Nephron progenitor cell (in vitro differentiated cells): Measurements from ENCODE around the gene CAMK1D.
"Not testable (repeated sequence)": the region's sequence is repeated elsewhere in the genome, so short reads cannot be mapped to it uniquely, and the experiment has no call there.

Experiments
- DNase-seq: peaks from one replicate; pipeline ENCODE4 v3.0.0; 2021
- H3K27ac Mint-ChIP-seq: 2 replicates; pipeline ENCODE4 v1.8.0; 2021; ENCODE audit warnings: mild to moderate bottlenecking, moderate library complexity, mixed read lengths
- H3K27me3 Mint-ChIP-seq: 2 replicates; pipeline ENCODE4 v1.8.0; 2021; ENCODE audit warnings: mild to moderate bottlenecking, low read depth, mixed read lengths; ENCODE audit not compliant: poor library complexity
- H3K36me3 Mint-ChIP-seq: 2 replicates; pipeline ENCODE4 v1.8.0; 2021; ENCODE audit warnings: low read depth, mixed read lengths
- H3K4me1 Mint-ChIP-seq: 2 replicates; pipeline ENCODE4 v1.8.0; 2021; ENCODE audit warnings: mixed read lengths
- H3K4me3 Mint-ChIP-seq: 2 replicates; pipeline ENCODE4 v1.8.0; 2021; ENCODE audit warnings: mild to moderate bottlenecking, moderate library complexity, mixed read lengths
- H3K9me3 Mint-ChIP-seq: 2 replicates; pipeline ENCODE4 v1.8.0; 2021; ENCODE audit warnings: mild to moderate bottlenecking, moderate library complexity, mixed read lengths
- TF ChIP-seq, protein P1 (sequence below): fragments of 200-600 bp; sonication (generic); IDR thresholded peaks from 2 replicates; pipeline ENCODE4 v1.5.0; 2021; ENCODE audit warnings: antibody characterized with exemption

Gene CAMK1D

DNA sequence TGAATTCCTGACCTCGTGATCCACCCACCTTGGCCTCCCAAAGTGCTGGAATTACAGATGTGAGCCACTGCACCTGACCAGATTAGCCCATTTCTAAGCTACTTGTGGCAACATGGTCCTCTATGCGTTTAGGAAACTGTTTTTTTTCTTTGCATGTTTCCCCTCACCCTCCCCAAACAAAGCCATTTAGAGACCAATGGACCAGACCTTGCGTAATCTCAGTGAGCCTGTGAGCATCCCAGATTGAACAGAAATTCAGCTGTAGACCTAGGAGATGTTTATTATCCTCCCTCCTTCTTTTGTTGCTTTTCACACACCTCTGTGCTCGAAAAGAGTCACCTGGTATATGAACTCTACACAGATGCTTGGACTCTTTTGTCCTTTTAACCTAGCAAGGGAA is 28.5 kb upstream of the CAMK1D start:
- no peaks in the 10 kb centered on the region for H3K27me3 Mint-ChIP-seq
- no peak overlapping the region for H3K4me3 Mint-ChIP-seq
- H3K36me3 Mint-ChIP-seq: no peaks in the 10 kb centered on the region
- DNase-seq: no peak
- H3K27ac Mint-ChIP-seq: no peak overlapping the region
- H3K9me3 Mint-ChIP-seq: no peaks in the 10 kb centered on the region
- TF ChIP-seq, protein P1, sequence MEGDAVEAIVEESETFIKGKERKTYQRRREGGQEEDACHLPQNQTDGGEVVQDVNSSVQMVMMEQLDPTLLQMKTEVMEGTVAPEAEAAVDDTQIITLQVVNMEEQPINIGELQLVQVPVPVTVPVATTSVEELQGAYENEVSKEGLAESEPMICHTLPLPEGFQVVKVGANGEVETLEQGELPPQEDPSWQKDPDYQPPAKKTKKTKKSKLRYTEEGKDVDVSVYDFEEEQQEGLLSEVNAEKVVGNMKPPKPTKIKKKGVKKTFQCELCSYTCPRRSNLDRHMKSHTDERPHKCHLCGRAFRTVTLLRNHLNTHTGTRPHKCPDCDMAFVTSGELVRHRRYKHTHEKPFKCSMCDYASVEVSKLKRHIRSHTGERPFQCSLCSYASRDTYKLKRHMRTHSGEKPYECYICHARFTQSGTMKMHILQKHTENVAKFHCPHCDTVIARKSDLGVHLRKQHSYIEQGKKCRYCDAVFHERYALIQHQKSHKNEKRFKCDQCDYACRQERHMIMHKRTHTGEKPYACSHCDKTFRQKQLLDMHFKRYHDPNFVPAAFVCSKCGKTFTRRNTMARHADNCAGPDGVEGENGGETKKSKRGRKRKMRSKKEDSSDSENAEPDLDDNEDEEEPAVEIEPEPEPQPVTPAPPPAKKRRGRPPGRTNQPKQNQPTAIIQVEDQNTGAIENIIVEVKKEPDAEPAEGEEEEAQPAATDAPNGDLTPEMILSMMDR: no peak
- peaks cover 13% of the 10 kb centered on the region for H3K4me1 Mint-ChIP-seq

DNA sequence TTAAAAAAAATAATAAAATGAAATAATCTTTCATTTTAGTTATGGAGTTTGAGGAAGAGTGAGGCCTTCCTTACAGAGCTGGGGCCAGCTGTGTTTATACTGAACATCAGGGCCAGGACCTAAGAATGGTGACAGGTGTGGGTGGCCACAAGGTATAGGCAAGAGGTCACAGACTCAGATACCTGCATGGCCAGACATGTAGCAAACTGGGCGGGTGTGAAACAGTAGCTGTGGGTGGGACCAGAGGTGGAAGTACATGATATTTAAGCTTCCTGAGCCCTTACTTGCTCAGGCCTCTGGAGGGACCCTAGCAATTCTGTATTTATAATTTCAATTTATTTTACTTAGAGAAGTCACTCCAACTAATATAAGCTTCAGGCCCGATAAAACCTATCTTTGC is 27.7 kb upstream of the CAMK1D start:
- Mint-ChIP-seq H3K4me3 (no peak overlapping the region), H3K9me3 (no peaks in the 10 kb centered on the region), H3K27me3 (no peaks in the 10 kb centered on the region), H3K27ac (no peak overlapping the region), H3K4me1 (peaks cover 18% of the 10 kb centered on the region), H3K36me3 (no peaks in the 10 kb centered on the region)
- TF ChIP-seq, protein P1: no peak
- DNase-seq: no peak

DNA sequence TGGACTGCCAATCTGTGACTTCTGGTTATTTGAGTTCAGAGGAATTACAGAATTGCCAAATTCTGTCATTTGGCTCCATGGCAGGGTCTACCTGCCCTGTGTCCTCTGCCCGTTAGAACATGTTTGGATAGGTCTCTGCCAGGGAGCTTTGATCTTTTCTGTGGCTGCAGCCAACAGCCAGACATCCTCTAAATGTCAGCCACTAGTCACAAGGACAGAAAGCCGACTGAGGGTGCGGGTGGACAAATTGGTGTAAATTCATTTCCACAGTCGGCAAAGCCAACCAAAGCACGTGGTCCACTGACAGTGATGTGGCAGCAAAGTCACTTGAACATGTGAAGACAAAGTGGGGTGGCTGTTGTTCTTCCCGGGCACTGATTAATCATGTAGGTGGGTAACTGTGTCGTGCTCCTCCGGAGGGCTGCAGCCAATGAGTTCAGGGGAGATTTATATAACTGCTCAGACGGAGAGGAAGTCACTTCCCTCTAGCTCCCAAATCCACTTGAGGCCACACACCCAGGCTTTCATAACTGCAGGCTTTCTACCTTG is 26.7 kb upstream of the CAMK1D start:
- no peaks in the 10 kb centered on the region for H3K27me3 Mint-ChIP-seq
- peak overlapping the region; percentile 57 for H3K27ac Mint-ChIP-seq
- TF ChIP-seq, protein P1: no peak
- H3K4me1 Mint-ChIP-seq: peaks cover 18% of the 10 kb centered on the region
- DNase-seq: no peak
- H3K4me3 Mint-ChIP-seq: no peak overlapping the region
- H3K9me3 Mint-ChIP-seq: no peaks in the 10 kb centered on the region
- no peaks in the 10 kb centered on the region for H3K36me3 Mint-ChIP-seq

DNA sequence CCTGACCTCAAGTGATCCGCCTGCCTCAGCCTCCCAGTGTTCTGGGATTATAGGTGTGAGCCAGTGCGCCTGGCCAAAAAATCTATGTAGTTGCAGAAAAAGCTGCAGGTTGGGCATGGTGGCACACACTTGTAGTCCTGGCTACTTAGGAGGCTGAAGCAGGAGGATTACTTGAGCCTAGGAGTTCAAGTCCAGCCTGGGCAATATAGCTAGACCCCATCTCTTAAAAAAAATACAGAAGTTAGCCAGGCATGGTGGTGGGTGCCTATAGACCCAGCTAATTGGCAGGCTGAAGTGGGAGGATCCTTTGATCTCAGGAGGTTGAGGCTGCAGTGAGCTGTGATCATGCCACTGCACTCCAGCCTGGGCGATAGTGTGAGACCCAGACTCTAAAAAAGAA is 24.8 kb upstream of the CAMK1D start:
- Mint-ChIP-seq H3K27me3 (no peaks in the 10 kb centered on the region), H3K9me3 (no peaks in the 10 kb centered on the region), H3K36me3 (no peaks in the 10 kb centered on the region), H3K4me1 (peaks cover 18% of the 10 kb centered on the region), H3K4me3 (no peak overlapping the region), H3K27ac (no peak overlapping the region)
- no peak for DNase-seq
- TF ChIP-seq, protein P1: no peak

DNA sequence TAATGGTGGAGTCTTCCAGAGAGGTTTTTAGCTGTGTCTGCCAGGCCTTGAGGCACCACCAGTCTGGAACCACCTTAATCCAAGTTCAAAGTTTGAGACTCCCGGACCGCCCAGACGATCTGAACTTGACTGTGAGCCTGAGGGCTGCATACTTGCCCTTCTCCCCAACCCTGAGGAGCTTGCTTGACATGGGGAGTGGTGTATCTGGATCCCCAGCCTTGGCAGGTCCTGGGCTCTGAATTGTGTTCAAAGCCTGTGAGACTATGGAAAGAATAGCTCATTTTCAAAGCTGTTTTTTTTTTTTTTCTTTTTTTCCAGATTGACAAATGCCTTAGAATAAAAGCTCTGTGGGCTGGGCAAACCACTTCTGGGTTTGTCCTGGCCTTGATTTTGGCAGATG is 22.3 kb upstream of the CAMK1D start:
- TF ChIP-seq, protein P1: no peak
- no peak overlapping the region for H3K27ac Mint-ChIP-seq
- no peak overlapping the region for H3K4me3 Mint-ChIP-seq
- DNase-seq: no peak
- H3K9me3 Mint-ChIP-seq: no peaks in the 10 kb centered on the region
- no peaks in the 10 kb centered on the region for H3K27me3 Mint-ChIP-seq
- no peaks in the 10 kb centered on the region for H3K36me3 Mint-ChIP-seq
- peaks cover 18% of the 10 kb centered on the region for H3K4me1 Mint-ChIP-seq

DNA sequence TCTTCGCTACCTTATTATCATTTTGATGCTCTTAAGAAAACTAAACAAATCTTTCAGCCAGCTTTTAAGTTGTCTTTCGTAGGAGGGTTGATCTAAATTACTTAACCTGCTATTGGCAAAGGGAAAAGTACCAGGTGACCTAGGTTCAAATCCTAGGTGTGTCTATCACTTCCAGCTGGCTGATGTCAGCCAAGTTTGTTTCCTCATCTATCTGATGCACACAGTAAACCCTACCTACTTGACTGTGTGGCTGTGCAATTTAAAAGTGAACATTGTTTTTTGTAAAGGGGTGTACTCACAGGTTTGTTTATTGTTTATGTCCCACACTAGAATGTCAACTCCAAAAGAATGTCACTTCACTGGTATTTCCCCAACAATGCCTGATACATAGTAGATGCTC is 21.9 kb upstream of the CAMK1D start:
- Mint-ChIP-seq H3K4me3 (no peak overlapping the region), H3K4me1 (peaks cover 17% of the 10 kb centered on the region), H3K27me3 (no peaks in the 10 kb centered on the region), H3K36me3 (no peaks in the 10 kb centered on the region), H3K9me3 (no peaks in the 10 kb centered on the region), H3K27ac (no peak overlapping the region)
- no peak for DNase-seq
- TF ChIP-seq, protein P1: no peak

DNA sequence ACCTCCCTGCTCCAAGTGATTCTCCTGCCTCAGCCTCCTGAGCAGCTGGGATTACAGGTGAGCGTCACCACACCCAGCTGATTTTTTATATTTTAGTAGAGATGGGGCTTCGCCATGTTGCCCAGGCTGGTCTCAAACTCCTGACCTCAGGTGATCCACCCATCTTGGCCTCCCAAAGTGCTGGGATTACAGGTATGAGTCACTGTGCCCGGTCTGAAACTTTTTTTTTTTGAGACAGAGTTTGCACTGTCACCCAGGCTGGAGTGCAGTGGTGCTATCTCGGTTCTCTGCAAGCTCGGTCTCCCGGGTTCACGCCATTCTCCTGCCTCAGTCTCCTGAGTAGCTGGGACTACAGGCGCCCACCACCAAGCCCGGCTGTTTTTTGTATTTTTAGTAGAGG is 21.0 kb upstream of the CAMK1D start:
- H3K36me3 Mint-ChIP-seq, H3K27me3 Mint-ChIP-seq, H3K4me3 Mint-ChIP-seq, H3K9me3 Mint-ChIP-seq, H3K27ac Mint-ChIP-seq, H3K4me1 Mint-ChIP-seq, DNase-seq: not testable (repeated sequence)
